ENCODE results near the gene FUOM. TPM values are rescaled to one million over a fixed set of nuclear protein-coding genes. Genes with fewer than 3 reads are reported as not detected.
"Not testable (repeated sequence)": the region's sequence is repeated elsewhere in the genome, so short reads cannot be mapped to it uniquely, and the experiment has no call there.

The FUOM gene
- total RNA-seq, 2 experiments from 2014 or later: 30.4 to 46.0 TPM

DNA sequence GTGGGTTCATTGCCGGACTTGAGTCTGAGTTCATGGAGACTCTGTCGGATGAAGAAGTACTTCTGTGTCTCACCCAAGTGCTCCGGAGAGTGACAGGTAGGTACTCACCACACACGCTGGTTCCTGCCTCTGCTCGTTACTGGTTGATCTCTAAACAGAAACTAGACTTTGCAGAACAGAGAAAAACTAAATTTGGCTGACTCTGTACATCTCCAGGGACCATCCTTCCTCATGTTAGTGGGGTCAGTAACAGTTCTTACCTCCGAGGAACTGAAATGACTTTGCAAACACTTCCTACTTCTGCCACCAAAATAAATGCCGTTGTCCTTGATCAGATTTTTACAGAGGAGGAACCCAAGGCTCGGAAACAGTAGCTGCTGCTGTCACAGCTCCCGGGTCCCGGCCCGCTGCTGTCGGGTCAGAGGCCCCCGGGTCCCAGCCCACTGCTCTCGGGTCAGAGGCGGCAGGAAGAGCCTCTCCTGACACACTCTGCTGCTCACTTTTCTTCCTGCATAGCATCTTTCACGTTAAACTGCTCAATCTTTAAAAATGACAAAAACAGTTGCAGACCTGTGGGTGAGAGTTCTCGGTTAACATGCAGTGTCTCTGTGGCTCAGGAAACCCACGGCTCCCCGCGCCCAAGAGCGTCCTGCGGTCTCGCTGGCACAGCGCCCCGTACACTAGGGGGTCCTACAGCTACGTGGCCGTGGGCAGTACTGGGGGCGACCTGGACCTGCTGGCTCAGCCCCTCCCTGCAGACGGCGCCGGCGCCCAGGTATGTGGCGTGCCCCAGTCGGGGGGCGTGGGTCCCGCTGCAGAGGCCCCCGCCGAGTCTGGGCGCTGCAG lies 31.4 kb upstream of the FUOM start:
- Histone ChIP-seq H2AFZ (ENCODE audit: low read length) (peak overlapping the region; percentile 5; the same call in 1 of the 2 replicates), H3K27ac (ENCODE audit: low read depth, low read length, poor library complexity, severe bottlenecking) (peak overlapping the region; percentile 99), H3K4me3 (ENCODE audit: low read depth, low read length, poor library complexity, severe bottlenecking) (peak overlapping the region; percentile 74), H3K9me2 (ENCODE audit: insufficient read depth, low read length) (no peaks in the 10 kb centered on the region), H3K4me2 (ENCODE audit: low read length) (peak overlapping the region; percentile 88), H4K20me1 (ENCODE audit: insufficient read depth, low read length) (no peaks in the 10 kb centered on the region), H3K79me2 (ENCODE audit: insufficient read depth, low read depth, low read length) (peaks cover 21% of the 10 kb centered on the region; the same call in 1 of the 2 replicates), H3K9me3 (ENCODE audit: low read length) (no peaks in the 10 kb centered on the region), H3K36me3 (ENCODE audit: insufficient read depth, low read length) (no peaks in the 10 kb centered on the region), H3K4me1 (ENCODE audit: insufficient read depth, low read length, poor library complexity, severe bottlenecking) (peaks cover 58% of the 10 kb centered on the region)
- DNase-seq (ENCODE audit: low spot score): peak; percentile 98
- BruUV-seq (replicated peaks): TSS peak; percentile 34
- CTCF ChIA-PET (ENCODE audit: unreplicated experiment): interaction anchor here (1.7 kb wide), 1 partner anchor 60 kb away, joined by 4 read pairs; no protein-coding TSS in a partner anchor
- intact Hi-C loops (cut with micrococcal nuclease; ENCODE audit: unreplicated experiment): loop anchor here (2.0 kb wide), 2 partner anchors 30 to 60 kb away; partner anchors contain the start of gene FUOM
- POLR2A ChIA-PET: interaction anchor here (0.6 to 1.4 kb wide), 4 partner anchors 9 to 86 kb away, joined by 3 read pairs; no protein-coding TSS in a partner anchor
- no peak for TF ChIP-seq EZH2phosphoT487 (IDR thresholded peaks at IDR 0.05; ENCODE audit: borderline replicate concordance, low read depth, low read length)
- TF ChIP-seq, protein P1, sequence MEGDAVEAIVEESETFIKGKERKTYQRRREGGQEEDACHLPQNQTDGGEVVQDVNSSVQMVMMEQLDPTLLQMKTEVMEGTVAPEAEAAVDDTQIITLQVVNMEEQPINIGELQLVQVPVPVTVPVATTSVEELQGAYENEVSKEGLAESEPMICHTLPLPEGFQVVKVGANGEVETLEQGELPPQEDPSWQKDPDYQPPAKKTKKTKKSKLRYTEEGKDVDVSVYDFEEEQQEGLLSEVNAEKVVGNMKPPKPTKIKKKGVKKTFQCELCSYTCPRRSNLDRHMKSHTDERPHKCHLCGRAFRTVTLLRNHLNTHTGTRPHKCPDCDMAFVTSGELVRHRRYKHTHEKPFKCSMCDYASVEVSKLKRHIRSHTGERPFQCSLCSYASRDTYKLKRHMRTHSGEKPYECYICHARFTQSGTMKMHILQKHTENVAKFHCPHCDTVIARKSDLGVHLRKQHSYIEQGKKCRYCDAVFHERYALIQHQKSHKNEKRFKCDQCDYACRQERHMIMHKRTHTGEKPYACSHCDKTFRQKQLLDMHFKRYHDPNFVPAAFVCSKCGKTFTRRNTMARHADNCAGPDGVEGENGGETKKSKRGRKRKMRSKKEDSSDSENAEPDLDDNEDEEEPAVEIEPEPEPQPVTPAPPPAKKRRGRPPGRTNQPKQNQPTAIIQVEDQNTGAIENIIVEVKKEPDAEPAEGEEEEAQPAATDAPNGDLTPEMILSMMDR (conservative IDR thresholded peaks at IDR 0.05; ENCODE audit: low read length): peak; percentile 36; the same call in 1 of the 2 replicates

DNA sequence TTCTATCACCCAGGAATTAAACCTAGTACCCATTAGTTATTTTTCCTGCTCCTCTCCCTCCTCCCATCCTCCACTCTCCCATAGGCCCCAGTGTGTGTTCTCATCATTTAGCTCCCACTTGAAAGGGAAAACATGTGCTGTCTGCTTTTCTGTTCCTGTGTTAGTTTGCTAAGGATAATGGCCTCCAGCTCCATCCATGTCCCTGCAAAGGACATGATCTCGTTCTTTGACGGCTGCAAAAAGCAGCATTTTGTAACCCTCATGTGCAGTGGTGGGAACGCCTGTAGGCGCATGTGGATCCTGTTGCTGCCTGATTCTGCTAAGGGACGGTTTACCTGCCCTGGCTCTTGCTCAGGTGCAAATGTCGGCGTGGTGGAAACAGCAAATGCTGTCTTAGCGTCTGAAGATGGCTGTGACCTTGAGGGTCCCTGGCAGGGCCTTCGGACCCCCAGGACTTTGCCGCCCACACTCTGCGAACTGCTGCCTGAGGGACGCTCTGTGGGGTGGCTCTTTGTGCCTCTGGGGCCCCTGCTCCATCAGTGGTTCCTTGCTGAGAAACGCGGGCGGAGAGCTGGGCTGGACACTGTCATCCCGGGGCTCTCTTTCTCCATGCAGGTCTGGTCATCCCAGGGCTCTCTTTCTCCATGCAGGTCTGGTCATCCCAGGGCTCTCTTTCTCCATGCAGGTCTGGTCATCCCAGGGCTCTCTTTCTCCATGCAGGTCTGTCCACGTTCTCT lies 30.6 kb upstream of the FUOM start:
- H3K4me3 ChIP-seq (ENCODE audit: low read depth, low read length, poor library complexity, severe bottlenecking): peak overlapping the region; percentile 74
- H3K79me2 ChIP-seq (ENCODE audit: insufficient read depth, low read depth, low read length): peaks cover 19% of the 10 kb centered on the region; the same call in 1 of the 2 replicates
- BruUV-seq (replicated peaks): TSS peak; percentile 94
- POLR2A ChIA-PET: interaction anchor here (0.6 to 1.4 kb wide), 5 partner anchors 10 to 85 kb away, joined by 3 to 4 read pairs (median 3); no protein-coding TSS in a partner anchor
- no peaks in the 10 kb centered on the region for H4K20me1 ChIP-seq (ENCODE audit: insufficient read depth, low read length)
- peak overlapping the region; percentile 99 for H3K27ac ChIP-seq (ENCODE audit: low read depth, low read length, poor library complexity, severe bottlenecking)
- peak; percentile 74 for DNase-seq (ENCODE audit: low spot score)
- peaks cover 57% of the 10 kb centered on the region for H3K4me1 ChIP-seq (ENCODE audit: insufficient read depth, low read length, poor library complexity, severe bottlenecking)
- TF ChIP-seq EZH2phosphoT487 (IDR thresholded peaks at IDR 0.05; ENCODE audit: borderline replicate concordance, low read depth, low read length): no peak
- TF ChIP-seq, protein P1 (conservative IDR thresholded peaks at IDR 0.05; ENCODE audit: low read length): no peak
- H3K36me3 ChIP-seq (ENCODE audit: insufficient read depth, low read length): no peaks in the 10 kb centered on the region
- intact Hi-C loops (cut with micrococcal nuclease; ENCODE audit: unreplicated experiment): loop anchor here (2.0 kb wide), 2 partner anchors 30 to 60 kb away; partner anchors contain the start of gene FUOM
- H3K4me2 ChIP-seq (ENCODE audit: low read length): peak overlapping the region; percentile 88
- CTCF ChIA-PET (ENCODE audit: unreplicated experiment): no interaction called here
- no peaks in the 10 kb centered on the region for H3K9me2 ChIP-seq (ENCODE audit: insufficient read depth, low read length)
- H2AFZ ChIP-seq (ENCODE audit: low read length): no peak overlapping the region
- no peaks in the 10 kb centered on the region for H3K9me3 ChIP-seq (ENCODE audit: low read length)

- BruUV-seq (replicated peaks); H3K9me3 ChIP-seq (ENCODE audit: low read length); H3K9me2 ChIP-seq (ENCODE audit: insufficient read depth, low read length); H2AFZ ChIP-seq (ENCODE audit: low read length); intact Hi-C loops (cut with micrococcal nuclease; ENCODE audit: unreplicated experiment); H3K4me3 ChIP-seq (ENCODE audit: low read depth, low read length, poor library complexity, severe bottlenecking); H4K20me1 ChIP-seq (ENCODE audit: insufficient read depth, low read length); CTCF ChIA-PET (ENCODE audit: unreplicated experiment); H3K36me3 ChIP-seq (ENCODE audit: insufficient read depth, low read length); DNase-seq (ENCODE audit: low spot score): not testable (repeated sequence)
- Histone ChIP-seq H3K79me2 (ENCODE audit: insufficient read depth, low read depth, low read length) (peaks cover 10% of the 10 kb centered on the region; the same call in 1 of the 2 replicates), H3K27ac (ENCODE audit: low read depth, low read length, poor library complexity, severe bottlenecking) (peak overlapping the region; percentile 99), H3K4me2 (ENCODE audit: low read length) (peak overlapping the region; percentile 88; the same call in 1 of the 2 replicates), H3K4me1 (ENCODE audit: insufficient read depth, low read length, poor library complexity, severe bottlenecking) (peaks cover 43% of the 10 kb centered on the region)
- POLR2A ChIA-PET: interaction anchor here (0.7 to 1.2 kb wide), 2 partner anchors 9 to 11 kb away, joined by 3 to 4 read pairs; no protein-coding TSS in a partner anchor
These were observed 29.1 kb upstream of the FUOM start for GRCh38 chr10:133386951-133387350.

All from OCI-LY7 (cell line).